NCI-H345 (cell line): ENCODE measurements around the gene SPATS2.
"Not testable (repeated sequence)": the region's sequence is repeated elsewhere in the genome, so short reads cannot be mapped to it uniquely, and the experiment has no call there.

ENCODE experiments used
- DNase-seq: peaks from one replicate; lab custom pipeline; 2025; lab: John Stamatoyannopoulos, UW

SPATS2 gene

DNA sequence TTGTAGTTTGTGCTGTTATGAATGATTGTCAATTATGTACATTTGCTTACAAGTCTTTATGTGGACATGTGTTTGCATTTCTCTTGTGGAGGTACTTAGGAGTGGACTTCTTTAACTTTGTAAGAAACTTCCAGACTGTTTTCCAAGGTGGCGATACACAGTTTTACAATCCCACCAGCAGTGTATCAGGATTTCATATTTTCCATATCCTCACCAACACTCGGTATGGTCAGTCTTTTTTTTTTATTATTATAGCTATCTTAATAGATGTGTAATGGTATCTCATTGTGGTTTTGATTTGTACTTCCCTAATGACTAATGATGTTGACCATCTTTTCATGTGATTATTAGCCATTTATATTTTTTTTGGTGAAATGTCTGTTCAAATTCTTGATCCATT lies 97.9 kb downstream of the SPATS2 start:
- no peak for DNase-seq

DNA sequence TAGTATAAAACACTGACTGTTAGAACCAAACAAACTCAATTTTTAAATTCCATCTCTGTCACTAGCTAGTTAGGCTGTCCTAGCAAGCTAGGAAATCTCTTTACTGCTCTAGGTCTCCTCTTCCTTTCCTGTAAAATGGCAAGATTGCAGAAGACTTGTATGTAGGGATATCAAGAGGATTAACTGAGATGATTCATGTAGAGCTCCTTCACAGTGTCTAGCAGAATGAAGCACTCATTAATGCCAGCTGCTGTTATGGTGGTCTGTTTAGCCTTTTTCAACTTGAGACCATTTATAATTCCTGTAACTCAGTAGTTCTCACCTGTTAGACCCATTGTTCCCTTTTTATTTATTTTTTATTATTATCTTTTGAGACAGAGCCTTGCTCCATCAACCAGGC lies 103.7 kb downstream of the SPATS2 start:
- DNase-seq, result no peak

DNA sequence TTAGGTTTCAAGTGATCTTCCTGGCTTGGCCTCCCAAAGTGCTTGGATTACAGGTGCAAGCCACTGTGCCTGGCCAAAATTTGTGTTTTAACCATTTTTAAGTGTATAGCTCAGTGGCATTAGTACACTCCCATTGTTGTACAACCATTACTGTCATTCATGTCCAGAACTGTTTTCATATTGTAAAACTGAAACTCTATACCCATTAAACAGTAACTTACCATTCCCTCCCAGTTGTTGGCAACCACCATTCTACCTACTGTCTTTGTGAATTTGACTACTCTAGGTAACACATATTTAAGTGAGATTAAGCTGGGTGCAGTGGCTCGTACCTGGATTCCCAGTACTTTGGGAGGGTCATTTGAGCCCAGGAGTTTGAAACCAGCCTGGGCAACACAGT lies 104.3 kb downstream of the SPATS2 start:
- no peak for DNase-seq

DNA sequence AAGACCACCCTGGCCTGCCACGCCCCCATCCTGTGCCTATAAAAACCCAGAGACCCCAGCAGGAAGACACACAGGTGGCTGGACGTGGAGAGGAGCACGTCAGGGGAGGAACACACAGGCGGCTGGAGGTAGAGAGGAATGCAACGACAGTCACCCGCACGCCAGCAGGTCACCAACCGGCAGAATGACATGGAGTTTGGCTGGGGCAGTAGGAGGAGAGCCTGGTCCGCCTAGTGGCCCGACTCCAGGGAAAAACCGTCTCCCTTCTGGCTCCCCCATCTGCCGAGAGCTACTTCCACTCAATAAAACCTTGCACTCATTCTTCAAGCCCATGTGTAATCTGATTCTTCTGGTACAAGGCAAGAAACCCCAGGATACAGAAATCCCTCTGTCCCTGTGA lies 108.8 kb downstream of the SPATS2 start:
- no peak for DNase-seq

DNA sequence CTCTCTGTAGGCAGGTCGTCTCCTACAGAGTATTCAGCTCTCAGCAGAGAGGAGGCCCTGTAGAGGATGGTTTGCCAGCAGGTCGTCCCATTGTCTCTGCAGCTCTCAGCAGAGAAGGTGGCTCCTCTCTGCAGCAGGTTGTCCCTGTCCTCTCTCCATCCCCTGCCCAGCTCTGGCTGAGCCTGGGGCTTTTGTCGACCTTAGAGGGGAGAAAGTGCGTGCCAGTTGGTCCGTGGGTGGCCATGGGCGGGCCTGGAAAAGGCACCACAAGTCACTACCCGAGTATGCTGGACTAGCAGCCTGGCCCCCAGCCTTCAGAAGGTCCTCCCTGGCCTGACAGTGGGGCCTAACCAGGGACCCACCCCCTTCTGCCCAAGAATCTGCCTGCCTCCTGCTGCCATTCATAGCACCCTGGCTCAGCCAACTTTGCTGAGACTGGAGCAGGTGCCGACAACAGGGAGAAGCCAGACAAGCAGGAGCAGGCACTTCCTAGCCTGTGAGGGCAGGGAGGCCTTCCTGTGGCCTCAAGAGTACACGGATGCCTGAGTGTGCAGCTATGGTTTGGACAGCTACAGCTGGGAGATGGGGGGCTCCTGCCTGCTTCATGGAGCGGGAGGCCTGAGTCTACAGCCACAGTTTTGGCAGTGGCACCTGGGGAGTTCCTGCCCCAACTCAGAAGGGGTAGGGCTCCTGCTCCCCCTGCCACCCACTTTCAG lies 111.8 kb downstream of the SPATS2 start:
- no peak for DNase-seq

DNA sequence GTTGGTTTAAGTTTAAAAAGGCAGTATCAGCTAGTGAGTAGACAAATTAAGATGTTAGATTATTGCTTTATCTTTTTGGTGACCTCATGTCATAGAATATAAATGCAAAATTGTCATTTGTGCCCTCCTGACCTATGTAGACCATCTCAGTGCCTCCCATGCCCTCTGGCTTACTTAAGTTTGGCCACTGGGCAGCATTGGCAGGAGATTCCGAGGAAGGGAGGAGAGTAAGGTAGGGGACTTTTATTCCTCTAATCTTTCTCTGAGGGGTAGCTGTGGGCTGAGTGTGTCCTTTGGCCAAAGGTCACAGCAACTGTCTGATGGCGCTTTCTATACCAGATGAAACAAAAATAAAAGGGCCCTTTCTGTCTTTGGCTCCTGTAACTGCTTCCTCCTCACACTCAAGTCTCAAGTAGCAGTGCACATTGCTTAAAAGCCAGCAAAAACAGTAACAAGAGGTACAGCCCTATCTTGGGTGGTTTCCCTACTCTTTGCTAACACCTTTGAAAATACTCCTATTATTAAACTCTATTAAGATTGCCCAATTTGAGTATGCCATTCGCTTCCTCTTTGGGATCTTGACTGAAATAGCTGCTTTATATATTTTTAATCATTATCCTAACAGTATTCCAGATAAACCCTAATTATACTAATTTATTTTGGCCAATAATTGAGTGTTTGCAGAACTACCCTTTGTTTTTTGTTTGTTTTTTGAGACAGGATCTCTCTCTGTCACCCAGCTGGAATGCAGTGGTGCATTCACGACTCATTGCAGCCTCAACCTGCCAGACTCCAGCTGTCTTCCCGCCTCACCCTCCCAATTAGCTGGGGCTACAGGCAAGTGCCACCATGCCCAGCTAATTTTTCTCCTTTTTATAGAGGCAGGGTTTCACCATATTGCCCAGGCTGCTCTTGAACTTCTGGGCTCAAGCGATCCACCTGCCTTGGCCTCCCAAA lies 115.1 kb downstream of the SPATS2 start:
- no peak for DNase-seq

DNA sequence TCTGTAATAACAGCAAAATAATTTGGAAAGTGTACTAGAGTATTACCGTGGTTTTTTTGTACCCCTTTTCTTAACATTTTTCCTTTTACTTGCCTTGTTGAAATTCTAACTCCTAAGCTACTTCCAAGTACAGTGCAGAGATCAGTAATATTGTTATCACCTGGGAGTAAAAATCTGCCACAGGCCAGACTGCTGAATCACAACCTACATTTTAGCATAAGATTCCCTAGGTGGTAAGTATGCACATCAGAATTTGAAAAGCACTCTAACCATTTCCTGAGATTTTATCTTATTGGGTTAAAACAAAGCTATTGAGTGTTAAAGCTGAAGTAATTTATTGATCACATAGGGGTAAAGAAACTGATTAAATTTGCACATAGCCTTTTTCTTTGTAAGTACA lies 116.4 kb downstream of the SPATS2 start:
- DNase-seq, result no peak

DNA sequence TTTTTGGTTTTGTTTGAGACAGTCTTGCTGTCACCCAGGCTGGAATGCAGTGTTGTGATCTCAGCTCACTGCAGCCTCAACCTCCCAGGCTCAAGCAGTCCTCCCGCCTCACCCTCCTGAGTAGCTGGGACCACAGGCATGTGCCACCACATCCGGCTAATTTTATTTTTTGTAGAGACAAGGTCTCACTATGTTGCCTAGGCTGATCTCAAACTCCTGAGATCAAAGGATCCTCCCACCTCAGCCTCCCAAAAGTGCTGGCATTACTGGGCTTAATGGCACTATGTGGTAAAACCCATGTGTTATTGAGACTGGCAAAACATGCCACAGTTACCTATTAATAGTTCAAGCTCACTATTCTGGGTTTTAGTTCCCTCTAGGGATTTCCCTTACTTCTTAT lies 120.3 kb downstream of the SPATS2 start:
- no peak for DNase-seq

DNA sequence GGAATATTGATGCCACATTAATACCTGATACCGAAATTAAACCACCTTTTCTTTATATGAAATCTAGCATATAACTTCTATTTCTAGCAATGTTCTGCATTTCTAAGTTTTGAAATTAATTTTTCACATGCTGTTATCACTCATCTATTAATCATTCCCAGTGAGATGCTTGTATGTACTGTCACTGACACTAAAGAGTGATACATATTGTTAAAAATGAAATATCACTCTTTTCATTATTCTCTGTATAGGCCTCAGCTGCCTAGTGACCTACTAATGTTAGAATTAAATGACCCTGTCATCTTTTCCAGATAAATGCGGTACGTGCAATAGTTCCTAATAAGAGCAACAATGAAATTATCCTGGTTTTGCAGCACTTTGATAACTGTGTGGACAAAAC lies 121.9 kb downstream of the SPATS2 start:
- DNase-seq, result no peak

DNA sequence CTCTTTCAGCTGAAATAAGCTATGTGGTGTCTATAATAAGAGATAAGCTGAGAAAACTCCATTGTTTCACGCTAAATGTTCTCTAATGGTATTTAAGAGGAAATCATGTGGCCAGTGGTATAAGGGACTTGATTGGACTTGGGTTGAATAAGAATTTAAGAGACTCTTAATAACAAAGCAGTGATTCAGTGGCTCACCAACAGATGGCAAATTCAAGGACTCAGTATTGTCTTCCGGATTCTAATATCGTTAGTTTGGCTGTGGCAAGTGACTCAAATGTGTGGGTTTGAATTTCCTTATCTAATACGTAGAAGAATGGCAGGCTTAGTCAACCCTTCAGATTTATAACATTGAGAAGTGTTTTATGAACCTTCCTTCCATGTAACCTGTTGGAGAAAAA lies 122.5 kb downstream of the SPATS2 start:
- no peak for DNase-seq

DNA sequence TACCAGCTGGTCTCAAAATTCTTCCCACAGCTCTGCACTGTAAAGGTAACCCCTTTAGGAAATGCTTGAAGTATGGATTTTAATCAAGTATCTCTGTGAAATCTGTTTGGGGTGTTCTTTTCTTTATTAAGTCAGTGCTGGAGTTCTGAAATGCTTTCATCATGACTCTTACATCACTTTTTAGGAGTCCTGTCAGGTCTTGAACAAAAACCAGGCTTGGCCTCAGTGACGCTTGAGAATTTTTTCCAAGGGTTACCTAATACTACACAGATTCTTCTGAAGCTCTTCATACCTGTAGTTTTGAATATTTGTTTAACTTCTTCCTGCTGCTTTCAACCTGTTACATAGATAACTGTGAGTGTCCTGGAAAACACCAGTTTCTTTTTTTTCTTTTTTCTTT lies 124.6 kb downstream of the SPATS2 start:
- DNase-seq, result no peak

DNA sequence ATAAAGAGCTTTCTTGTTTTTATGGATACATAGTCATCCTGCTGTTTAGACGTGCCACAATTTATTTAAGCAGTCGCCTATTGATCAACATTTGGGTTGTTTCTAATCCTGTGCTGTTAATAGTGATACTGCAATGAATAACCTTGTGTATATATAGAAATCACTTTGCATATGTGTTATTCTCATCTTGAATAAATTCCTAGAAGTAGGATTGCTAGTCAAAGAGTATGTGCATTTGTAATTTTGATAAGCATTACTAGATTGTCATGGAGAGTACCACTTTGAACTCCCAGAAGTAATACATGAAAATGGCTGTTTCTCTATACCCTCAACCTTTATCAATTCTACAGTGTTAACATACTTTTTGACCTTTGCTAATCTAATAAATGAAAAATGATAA lies 126.6 kb downstream of the SPATS2 start:
- DNase-seq, result no peak

DNA sequence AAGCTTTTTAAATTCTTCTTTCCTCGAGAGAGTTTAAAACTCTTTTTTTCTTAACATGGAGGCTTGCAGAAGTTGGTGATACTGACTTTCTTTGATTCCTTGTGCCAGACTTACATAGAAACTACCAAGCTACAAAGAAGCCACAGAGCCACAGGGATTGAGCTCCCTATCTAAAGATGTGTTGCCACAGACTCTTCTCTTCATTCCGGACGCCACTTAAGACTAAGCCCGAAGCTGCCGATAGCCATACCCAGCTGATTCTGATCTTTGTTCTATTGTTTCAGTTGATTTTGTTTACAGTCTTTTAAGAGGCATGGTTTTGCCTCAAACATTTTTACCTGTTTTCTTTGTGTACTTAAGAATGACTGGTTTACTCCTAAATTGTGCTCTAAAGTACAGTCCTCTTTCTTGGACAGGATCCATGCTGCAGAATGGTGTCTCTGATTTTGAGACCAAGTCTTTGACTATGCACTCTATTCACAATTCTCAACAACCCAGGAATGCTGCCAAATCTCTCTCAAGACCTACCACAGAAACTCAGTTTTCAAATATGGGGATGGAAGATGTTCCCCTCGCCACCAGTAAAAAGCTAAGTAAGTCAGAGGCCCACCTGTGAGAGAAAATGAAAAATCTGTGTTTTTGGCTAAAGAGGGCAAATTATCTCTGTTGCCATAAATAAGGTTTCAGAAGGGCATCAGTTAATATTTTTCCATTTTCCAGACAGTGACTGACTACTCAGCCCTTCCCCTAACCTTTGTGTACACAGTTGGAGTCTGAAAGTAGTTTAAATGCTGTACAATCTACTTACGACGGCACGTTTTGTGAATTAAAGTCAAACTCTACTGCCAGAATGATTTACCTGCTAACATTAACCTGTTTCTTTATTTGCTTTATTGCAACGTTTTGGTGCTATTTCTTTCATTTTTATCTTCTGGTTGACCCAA lies 129.4 kb downstream of the SPATS2 start:
- DNase-seq, result no peak

DNA sequence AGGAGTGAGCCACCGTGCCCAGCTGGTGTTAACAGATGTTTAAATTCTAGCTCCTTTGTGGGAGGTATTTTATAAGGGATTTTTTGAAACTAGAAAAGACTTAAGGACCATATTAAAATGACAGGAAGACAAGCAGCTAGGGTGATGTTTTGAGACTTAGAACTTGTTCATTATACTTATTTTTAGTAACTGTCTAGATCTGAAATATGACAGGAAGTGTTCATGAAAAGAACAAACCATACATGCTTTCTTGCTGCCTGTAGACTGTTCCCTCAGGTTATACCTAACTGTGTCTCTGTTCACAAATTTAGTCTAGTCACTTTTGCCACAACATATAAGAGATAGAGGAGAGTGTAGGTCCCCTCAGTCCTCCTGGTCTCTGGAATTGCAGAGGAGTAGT lies 134.6 kb downstream of the SPATS2 start:
- no peak for DNase-seq

DNA sequence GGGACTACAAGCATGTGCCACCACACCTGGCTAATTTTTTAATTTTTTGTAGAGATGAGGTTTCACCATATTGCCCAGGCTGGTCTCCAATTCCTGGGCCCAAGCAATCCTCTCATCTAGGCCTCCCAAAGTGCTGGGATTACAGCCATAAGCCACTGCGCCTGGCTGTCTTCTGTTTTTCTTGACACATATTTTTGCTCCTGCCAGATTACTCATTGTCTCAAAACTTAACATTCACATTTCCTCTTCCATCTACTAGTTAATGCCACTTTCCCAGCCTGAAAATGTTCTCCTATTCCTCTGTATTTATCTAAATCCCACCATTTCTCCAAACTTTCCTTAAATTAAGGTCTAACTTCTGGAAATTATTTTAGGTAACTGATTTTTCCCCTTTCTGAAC lies 135.3 kb downstream of the SPATS2 start:
- DNase-seq, result no peak

DNA sequence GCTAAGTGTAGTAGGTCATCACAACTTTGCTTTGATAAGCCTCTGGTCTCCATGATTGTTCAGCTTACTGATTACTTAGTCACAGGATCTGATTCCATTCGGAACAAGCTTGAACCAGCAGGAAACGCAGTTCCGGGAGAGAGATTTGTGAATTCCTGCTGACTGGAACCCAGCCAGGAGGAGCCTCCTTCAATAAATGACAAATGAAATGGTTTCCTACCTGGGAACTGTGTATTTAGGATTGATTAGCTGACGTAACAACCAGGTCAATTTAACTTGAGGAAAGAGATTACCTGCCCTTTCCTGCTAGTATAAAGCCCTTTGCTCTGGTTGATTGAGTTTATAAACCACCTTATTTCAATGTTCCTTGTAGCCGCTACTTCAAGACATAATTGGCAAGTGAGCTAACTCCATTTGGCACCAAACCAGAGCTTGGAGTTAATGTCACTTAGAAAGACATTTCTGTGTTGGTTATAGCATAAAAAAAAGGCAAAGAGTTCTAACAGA lies 136.5 kb downstream of the SPATS2 start:
- peak; percentile 5 for DNase-seq

DNA sequence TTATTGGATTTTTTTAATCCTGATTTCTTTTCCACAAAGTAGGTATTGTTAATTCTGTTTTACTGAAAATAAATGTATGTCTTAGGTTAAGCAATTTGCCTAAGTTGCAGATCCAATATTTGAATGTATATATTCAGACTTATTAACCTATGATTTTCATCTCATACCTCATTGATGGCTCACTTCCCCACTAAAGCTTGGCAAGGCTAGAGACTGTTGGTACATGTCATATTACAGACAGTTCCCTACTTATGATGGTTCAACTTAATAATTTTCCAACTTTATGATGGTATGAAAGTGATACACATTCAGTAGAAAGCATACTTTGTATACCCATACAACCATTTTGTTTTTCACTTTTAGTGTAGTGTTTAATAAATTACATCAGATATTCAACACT lies 138.4 kb downstream of the SPATS2 start:
- DNase-seq, result no peak

DNA sequence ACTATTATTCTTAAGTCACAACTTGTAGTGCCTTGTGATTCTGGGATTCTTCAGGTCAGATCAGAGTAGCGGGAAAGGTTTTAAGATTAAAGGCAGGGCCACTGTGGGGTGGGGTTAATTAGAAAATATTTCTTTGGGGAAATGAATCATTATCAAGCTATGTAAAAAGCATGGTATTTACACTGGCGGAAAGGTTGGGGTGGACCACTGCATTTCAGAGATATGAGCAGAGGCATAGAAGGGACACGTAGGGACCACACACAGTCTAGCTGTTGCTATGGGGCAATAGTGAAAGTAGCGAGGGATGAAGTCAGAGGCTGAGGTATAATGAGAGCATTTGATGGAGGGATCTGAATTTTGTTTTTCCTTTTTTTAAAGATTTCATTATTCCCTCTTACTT lies 139.9 kb downstream of the SPATS2 start:
- DNase-seq, result no peak

DNA sequence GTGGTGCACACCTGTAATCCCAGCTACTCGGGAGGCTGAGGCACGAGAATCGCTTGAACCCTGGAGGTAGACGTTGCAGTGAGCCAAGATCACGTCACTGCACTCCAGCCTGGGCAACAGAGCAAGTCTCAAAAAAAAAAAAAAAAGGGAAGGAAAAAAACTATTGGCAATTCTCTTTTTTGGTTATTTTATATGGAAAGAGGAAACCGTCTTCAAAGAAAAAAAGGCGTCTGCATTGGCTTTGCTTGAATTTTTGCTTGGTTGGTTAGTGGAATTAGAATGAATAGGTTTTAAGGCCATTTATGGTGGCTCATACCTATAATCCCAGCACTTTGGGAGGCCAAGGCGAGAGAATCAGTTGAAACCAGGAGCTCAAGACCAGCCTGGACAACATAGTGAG lies 142.4 kb downstream of the SPATS2 start:
- not testable (repeated sequence) for DNase-seq

DNA sequence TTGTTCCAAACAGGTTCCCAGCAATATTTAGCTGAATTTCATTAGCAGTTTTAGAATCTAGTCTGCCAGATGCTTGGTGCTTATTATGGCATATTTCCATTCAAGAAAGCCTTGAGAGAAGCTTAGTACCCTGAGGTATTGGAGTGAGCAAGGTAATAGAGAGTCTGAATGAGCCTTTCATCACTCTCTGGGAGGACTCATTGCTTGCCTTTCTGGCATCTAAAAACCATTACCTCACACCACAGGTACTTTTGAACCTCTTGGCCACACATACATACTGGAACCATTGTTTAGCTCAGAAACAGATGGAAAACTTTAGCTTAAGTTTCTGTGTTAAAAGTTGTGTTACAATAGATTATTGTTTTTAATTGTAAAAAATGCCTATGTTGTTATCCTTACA lies 144.1 kb downstream of the SPATS2 start:
- DNase-seq, result no peak

DNA sequence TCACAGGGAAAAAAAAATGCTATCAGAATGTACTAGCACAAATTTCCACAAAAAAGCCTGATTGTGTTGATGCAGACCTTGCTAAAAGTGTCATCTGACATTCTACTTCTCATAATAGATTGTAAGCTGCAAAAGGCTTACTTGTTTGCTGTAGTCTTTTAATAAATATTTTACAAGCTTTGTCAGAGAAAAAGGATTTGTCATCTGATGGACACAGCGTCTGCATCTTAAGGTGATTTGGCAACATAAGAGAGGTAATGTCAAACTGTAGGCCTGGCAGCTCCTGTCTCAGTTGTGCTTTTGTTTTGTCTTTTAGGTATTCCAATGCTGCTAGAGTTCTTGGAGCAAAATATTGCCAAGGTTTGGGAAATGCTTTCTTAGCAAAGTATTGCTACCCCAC lies 145.3 kb downstream of the SPATS2 start:
- no peak for DNase-seq

DNA sequence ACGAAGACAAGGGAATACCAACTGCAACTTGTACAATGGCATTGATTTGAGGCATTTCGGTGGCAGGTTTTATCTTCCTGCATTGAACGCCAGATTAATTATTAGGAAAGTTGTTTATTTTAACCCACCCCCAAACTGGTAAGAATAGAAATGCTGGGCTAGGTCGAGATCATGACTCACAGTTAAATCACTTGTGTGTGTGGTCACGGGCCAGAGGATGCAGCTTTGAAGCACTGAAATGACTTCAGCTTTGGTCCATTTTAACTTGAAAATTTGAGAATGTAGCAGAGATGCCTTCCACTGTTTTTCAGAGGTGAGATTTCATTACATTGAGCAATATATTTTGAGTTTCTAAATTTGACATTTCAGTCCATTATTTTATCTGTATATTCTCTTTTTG lies 148.0 kb downstream of the SPATS2 start:
- no peak for DNase-seq
